HG02763 (cell line): Measurements from ENCODE around the gene BTNL9.
"Not testable (repeated sequence)": the region's sequence is repeated elsewhere in the genome, so short reads cannot be mapped to it uniquely, and the experiment has no call there.

ENCODE experiments used
- ATAC-seq: cut with Tn5 transposase; IDR thresholded peaks from one replicate; pipeline ENCODE4 v1.9.1; 2021; ENCODE audit warnings: mild to moderate bottlenecking, moderate library complexity; ENCODE audit not compliant: unreplicated experiment

The BTNL9 gene

GRCh38 chr5:181039931-181040630, at the start of gene BTNL9:
TSS of gene BTNL9 (plus strand) at chr5:181040266. CDS start at chr5:181045490, 5,224 bp downstream.
- ATAC-seq: no peak

- no peak for ATAC-seq
These were observed 49.2 kb upstream of the BTNL9 start for GRCh38 chr5:180990882-180991242.

DNA sequence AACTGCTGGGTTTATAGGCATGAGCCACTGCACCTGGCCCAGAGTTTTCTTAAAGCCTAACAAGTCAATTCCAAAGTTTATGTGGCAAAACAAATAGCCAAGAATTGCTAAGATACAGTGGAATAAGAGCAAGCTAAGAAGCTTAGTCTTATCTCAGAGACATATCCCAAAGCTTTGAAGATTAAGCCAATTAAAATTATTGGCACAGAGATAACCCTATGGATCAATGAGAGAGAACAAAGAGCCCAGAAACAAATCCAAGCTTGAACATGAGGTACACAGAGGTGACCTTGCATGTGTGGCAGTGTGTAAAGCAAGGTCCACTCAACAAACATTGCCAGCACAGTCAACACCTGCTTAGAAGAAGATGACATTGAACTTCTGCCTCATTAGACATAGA, 38.1 kb upstream of the BTNL9 start:
- no peak for ATAC-seq

- ATAC-seq: no peak
These were observed 34.3 kb upstream of the BTNL9 start for GRCh38 chr5:181005791-181006190.

GRCh38 chr5:181008136-181008535, 31.9 kb upstream of the BTNL9 start:
- no peak for ATAC-seq

- not testable (repeated sequence) for ATAC-seq
These were observed 30.0 kb upstream of the BTNL9 start for GRCh38 chr5:181010018-181010417.

- not testable (repeated sequence) for ATAC-seq
These were observed 25.4 kb upstream of the BTNL9 start for GRCh38 chr5:181014654-181015053.

- ATAC-seq: not testable (repeated sequence)
These were observed 22.6 kb upstream of the BTNL9 start for GRCh38 chr5:181017448-181017847.

- ATAC-seq: no peak
These were observed 19.4 kb upstream of the BTNL9 start for GRCh38 chr5:181020688-181021087.

- ATAC-seq: no peak
These were observed 15.6 kb upstream of the BTNL9 start for GRCh38 chr5:181024245-181025064.

- no peak for ATAC-seq
These were observed 12.5 kb upstream of the BTNL9 start for GRCh38 chr5:181027452-181028031.

- ATAC-seq: no peak
These were observed 11.8 kb upstream of the BTNL9 start for GRCh38 chr5:181028032-181028819.

DNA sequence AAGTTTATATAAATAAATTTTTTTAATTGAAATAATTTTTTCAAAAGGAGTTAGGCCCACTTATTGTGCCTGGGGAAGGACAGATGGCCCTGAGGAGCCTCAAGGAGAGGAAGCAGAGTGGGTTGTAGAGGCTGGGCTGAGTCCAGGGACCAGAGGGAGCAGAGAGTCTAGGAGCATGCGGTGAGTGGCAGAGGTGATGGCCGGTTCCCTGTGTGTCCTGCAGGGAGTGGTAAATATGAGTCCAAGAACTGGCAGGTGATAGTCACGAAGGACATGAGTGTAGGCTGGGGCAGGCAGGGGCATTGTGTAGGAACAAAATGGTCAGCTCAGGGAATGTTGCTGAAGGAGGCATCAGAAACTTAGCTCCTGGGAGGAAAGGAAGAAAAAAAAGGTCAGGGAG, 8.3 kb upstream of the BTNL9 start:
- ATAC-seq: no peak

- ATAC-seq: no peak
These were observed 3.9 kb upstream of the BTNL9 start for GRCh38 chr5:181035991-181036815.

GRCh38 chr5:181036816-181037364, 3.2 kb upstream of the BTNL9 start:
- no peak for ATAC-seq

GRCh38 chr5:181037365-181037861, 2.7 kb upstream of the BTNL9 start:
- no peak for ATAC-seq

DNA sequence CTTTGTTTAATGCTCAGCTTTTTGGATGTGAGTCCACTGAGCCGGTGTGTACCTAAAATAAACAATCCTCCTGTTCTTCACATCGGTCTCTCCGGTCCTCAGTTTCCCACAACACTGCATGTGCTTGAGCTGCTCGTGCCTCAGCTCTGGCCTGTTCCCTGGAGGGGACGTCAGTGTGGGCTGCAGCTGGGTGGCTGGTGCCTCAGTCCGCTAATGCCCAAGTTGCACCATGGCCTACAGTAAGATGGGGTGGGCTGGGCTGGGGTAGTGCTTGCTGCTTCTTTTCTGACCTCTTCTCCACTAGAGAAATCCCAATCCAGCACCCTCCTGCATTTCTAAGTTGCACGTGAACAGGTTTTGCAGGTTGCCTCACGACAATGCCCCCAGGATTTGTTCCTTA, 595 bp upstream of the BTNL9 start:
- no peak for ATAC-seq

DNA sequence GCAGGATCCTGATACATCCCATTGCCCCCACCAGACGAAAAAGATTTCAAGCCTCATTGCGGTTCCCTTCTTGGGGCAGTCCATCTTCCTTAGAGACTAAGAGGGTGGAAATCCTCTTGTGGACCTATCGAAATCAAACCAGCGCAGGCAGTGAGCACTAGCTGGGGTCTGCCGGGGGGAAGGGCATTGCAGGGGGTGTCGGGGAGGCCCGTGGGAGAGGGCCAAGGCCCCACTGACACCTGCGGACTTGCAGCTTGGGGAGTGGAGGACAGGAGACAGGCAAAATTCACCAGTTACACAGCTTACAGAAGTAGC, 522 bp downstream of the BTNL9 start:
- ATAC-seq: no peak

GRCh38 chr5:181041043-181041442, 977 bp downstream of the BTNL9 start:
- no peak for ATAC-seq
